ENCODE measurements around the gene SLC25A1. TPM values are rescaled to one million over a fixed set of nuclear protein-coding genes. Genes with fewer than 3 reads are reported as not detected.

Gene SLC25A1
- total and polyA plus RNA-seq, 2 of the 8 experiments (the other 6 are each of a cell fraction or from before 2014, with no cell fraction given): 110 to 148 TPM

DNA sequence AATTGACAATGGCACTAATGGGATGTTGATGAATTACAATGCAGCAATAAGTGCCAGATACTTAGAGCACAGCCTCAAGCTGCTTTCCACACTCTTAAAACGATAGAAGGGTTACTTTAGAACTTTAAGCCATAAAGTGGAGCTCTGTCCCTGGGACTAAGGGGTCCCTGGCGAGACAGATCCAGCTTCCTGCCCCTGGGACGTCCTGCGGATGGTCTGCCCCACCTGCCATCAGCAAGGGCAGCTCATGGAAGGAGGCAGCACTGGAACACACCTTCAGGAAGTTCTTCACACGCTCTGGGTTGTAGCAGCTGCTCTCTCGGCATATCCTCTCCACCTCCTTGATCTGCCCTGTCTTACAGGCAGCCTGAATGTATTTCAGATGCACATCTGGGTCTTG, 45.1 kb upstream of the SLC25A1 start:
- H4K5ac ChIP-seq (ENCODE audit: insufficient read length, low read depth, low read length): no peak overlapping the region
- no peak overlapping the region for H2BK20ac ChIP-seq (ENCODE audit: low read length)
- DNase-seq (ENCODE audit: low read depth in 1 of 2, low spot score in 2 of 2): no peak
- no peak overlapping the region for H3K4me3 ChIP-seq (ENCODE audit: extremely low read depth in 1 of 4, insufficient read depth in 2 of 4, low read depth in 3 of 4, low read length in 4 of 4)
- H3K4ac ChIP-seq (replicated peaks; ENCODE audit: insufficient read length, low read depth, low read length): no peak overlapping the region
- H3K27me3 ChIP-seq (replicated peaks in 1 of 4; ENCODE audit: control insufficient read depth in 3 of 4, extremely low read depth in 1 of 4, insufficient read depth in 3 of 4, low read length in 3 of 4): no peaks in the 10 kb centered on the region
- no peak overlapping the region for H4K91ac ChIP-seq (replicated peaks; ENCODE audit: insufficient read length, low read length)
- H3K79me2 ChIP-seq (ENCODE audit: control insufficient read depth in 1 of 2, insufficient read depth in 2 of 2, low read length in 2 of 2): no peaks in the 10 kb centered on the region
- H2AFZ ChIP-seq (ENCODE audit: low read length): no peak overlapping the region
- ChIA-PET CTCF (ENCODE audit: partially characterized antibody) (interaction anchor here (0.6 to 1.8 kb wide), 4 partner anchors 9 to 566 kb away, joined by 3 to 6 read pairs (median 4); no protein-coding TSS in a partner anchor), POLR2A (ENCODE audit: partially characterized antibody) (interaction anchor here (0.8 to 1.0 kb wide), 3 partner anchors 9 to 208 kb away, joined by 3 read pairs; partner anchors contain the start of gene HIRA)
- H3K9me3 ChIP-seq (ENCODE audit: insufficient read depth in 2 of 2, low read depth in 1 of 2, low read length in 1 of 2): no peaks in the 10 kb centered on the region
- H2AK5ac ChIP-seq (ENCODE audit: low read depth, low read length): no peak overlapping the region
- no peak overlapping the region for H3K14ac ChIP-seq (ENCODE audit: insufficient read length)
- H3K56ac ChIP-seq (replicated peaks; ENCODE audit: insufficient read length, low read depth, low read length): no peak overlapping the region
- no peak overlapping the region for H2BK12ac ChIP-seq (ENCODE audit: low read depth, low read length)
- H2BK120ac ChIP-seq (replicated peaks; ENCODE audit: low read depth, low read length): no peak overlapping the region
- 87% methylated on average over 6 of the region's 6 CpGs; no CpG with 5 or more reads in 1 of the 2 experiments for WGBS, 2 experiments (ENCODE audit: extremely low coverage in 1 of 2, insufficient coverage in 1 of 2, insufficient read length in 1 of 2, insufficient replicate concordance in 2 of 2, low coverage in 1 of 2, low lambda C conversion rate in 2 of 2, missing lambda C conversion rate in 1 of 2)
- H3K27ac ChIP-seq (ENCODE audit: low read depth, low read length): no peak overlapping the region
- H3K79me1 ChIP-seq (ENCODE audit: low read depth, low read length): no peaks in the 10 kb centered on the region
- no peak overlapping the region for H3K18ac ChIP-seq (ENCODE audit: extremely low read depth, low read length)
- no peak overlapping the region for H3K23ac ChIP-seq (ENCODE audit: insufficient read length)
- peaks cover 0 to 43% (median 22%) of the 10 kb centered on the region in 4 experiments; a peak in 6 of 8 replicates for H3K36me3 ChIP-seq (ENCODE audit: control insufficient read depth in 2 of 4, insufficient read depth in 4 of 4, low read length in 3 of 4)
- H4K8ac ChIP-seq (ENCODE audit: extremely low read depth, insufficient read depth, low read length): no peak overlapping the region
- H3K4me1 ChIP-seq (replicated peaks in 1 of 4; ENCODE audit: control insufficient read depth in 3 of 4, insufficient read depth in 4 of 4, low read length in 3 of 4): peaks cover under 1 to 3% (median 1%) of the 10 kb centered on the region in 4 experiments; a peak in 3 of 7 replicates
- no peaks in the 10 kb centered on the region for H4K20me1 ChIP-seq (replicated peaks in 1 of 2; ENCODE audit: control insufficient read depth in 1 of 2, insufficient read depth in 2 of 2, low read length in 2 of 2)
- no peak overlapping the region for H2BK5ac ChIP-seq (ENCODE audit: low read depth, low read length)
- no peak overlapping the region for H3K4me2 ChIP-seq (ENCODE audit: insufficient read depth in 1 of 2, low read depth in 2 of 2, low read length in 2 of 2)
- TF ChIP-seq JUN (IDR thresholded peaks at IDR 0.05; ENCODE audit: low read depth, low read length): no peak
- TF ChIP-seq CTBP2 (IDR thresholded peaks at IDR 0.05; ENCODE audit: borderline replicate concordance, insufficient read depth, insufficient read length, low read length): no peak
- no peak for TF ChIP-seq JUND (IDR thresholded peaks at IDR 0.05; ENCODE audit: low read length)
- TF ChIP-seq SRF (IDR thresholded peaks at IDR 0.05; ENCODE audit: low read depth, low read length): no peak
- TF ChIP-seq ZNF274 (IDR thresholded peaks at IDR 0.05; ENCODE audit: borderline replicate concordance, extremely low read depth, low read length): no peak
- no peak for FAIRE-seq
- H3K23me2 ChIP-seq (ENCODE audit: low read depth, low read length): no peaks in the 10 kb centered on the region
- no peak overlapping the region for H3K9ac ChIP-seq (replicated peaks in 1 of 4; ENCODE audit: extremely low read depth in 1 of 4, low read depth in 3 of 4, low read length in 3 of 4)
- no peak overlapping the region for H2BK15ac ChIP-seq (ENCODE audit: low read length)

All from H1 (cell line).